ENCODE data around the gene FBXO21. TPM values are rescaled to one million over a fixed set of nuclear protein-coding genes. Genes with fewer than 3 reads are reported as not detected.

FBXO21 gene
- total and polyA plus RNA-seq, 2 of the 13 experiments (the other 11 are each of a cell fraction or from before 2014, with no cell fraction given) = 15.6 to 32.5 TPM

DNA sequence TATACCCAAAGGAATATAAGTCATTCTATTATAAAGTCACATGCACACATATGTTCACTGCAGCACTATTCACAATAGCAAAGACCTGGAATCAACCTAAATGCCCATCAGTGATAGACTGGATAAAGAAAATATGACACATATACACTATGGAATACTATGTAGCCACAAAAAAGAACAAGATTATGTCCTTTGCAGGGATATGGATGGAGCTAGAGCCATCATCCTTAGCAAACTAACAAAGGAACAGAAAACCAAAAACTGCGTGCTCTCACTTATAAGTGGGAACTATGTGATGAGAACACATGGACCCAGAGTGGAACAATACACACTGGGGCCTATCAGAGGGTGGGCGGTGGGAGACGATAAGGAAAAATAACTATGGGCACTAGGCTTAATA lies 21.3 kb downstream of the FBXO21 start:
- FAIRE-seq = no peak
- peaks cover 13% of the 10 kb centered on the region for H3K4me1 ChIP-seq (ENCODE audit: insufficient read depth, low read length)
- TF ChIP-seq ZNF337 (CRISPR knock-in tag; IDR thresholded peaks at IDR 0.05; ENCODE audit: borderline replicate concordance, low read depth) = no peak
- TF ChIP-seq ZBTB3 (CRISPR knock-in tag; IDR thresholded peaks at IDR 0.05; ENCODE audit: borderline replicate concordance, low read depth) = no peak
- no peak for TF ChIP-seq GABPA (IDR thresholded peaks at IDR 0.05; ENCODE audit: low read depth, low read length)
- no peak for TF ChIP-seq GABPA (CRISPR knock-in tag; IDR thresholded peaks at IDR 0.05; ENCODE audit: low read depth)
- TF ChIP-seq XBP1 (CRISPR knock-in tag; IDR thresholded peaks at IDR 0.05) = no peak
- no peak for TF ChIP-seq SP2 (CRISPR knock-in tag; IDR thresholded peaks at IDR 0.05)
- no peak for DNase-seq (ENCODE audit: low spot score)
- no peaks in the 10 kb centered on the region for H4K20me1 ChIP-seq (ENCODE audit: insufficient read depth, low read length)
- H3K4me2 ChIP-seq (ENCODE audit: low read depth, low read length) = no peak overlapping the region
- intact Hi-C loops (cut with micrococcal nuclease; ENCODE audit: unreplicated experiment) (no loop called here), in situ Hi-C loops (cut with HindIII; ENCODE audit: extremely low pct_ligation_motif_present, low pct_unique_long_range_greater_than_20kb) (no loop called here)
- no peak overlapping the region for H3K4me3 ChIP-seq (replicated peaks in 1 of 3; ENCODE audit: insufficient read depth in 1 of 3, low read depth in 2 of 3, low read length in 3 of 3)
- POLR2A ChIA-PET = no interaction called here
- WGBS (ENCODE audit: low lambda C conversion rate) = 74% methylated on average over 3 of the region's 3 CpGs
- BruUV-seq (replicated peaks) = no TSS peak
- ATAC-seq = no peak
- no peak overlapping the region for H2AFZ ChIP-seq (ENCODE audit: low read length)
- H3K36me3 ChIP-seq (replicated peaks in 1 of 2; ENCODE audit: control insufficient read depth in 1 of 2, insufficient read depth in 2 of 2, low read length in 2 of 2) = peaks cover 25 to 76% of the 10 kb centered on the region in 2 experiments
- no peaks in the 10 kb centered on the region for H3K27me3 ChIP-seq (ENCODE audit: control insufficient read depth in 1 of 2, insufficient read depth in 2 of 2, low read length in 2 of 2)
- CTCF ChIA-PET (ENCODE audit: low intra/inter-chr PET ratio, low total read pairs) = no interaction called here
- no peak overlapping the region for H3K27ac ChIP-seq (ENCODE audit: extremely low read length, insufficient read depth, low read length)
- H3K9me3 ChIP-seq (ENCODE audit: low read length) = no peaks in the 10 kb centered on the region
- no peaks in the 10 kb centered on the region for H3K79me2 ChIP-seq (ENCODE audit: insufficient read depth, low read length)
- H3K9ac ChIP-seq (ENCODE audit: insufficient read depth, low read depth, low read length) = no peak overlapping the region

- Histone ChIP-seq H2AFZ (ENCODE audit: low read length) (no peak overlapping the region), H3K4me2 (ENCODE audit: low read depth, low read length) (no peak overlapping the region), H3K27me3 (ENCODE audit: control insufficient read depth in 1 of 2, insufficient read depth in 2 of 2, low read length in 2 of 2) (no peaks in the 10 kb centered on the region), H3K4me1 (ENCODE audit: insufficient read depth, low read length) (peaks cover 13% of the 10 kb centered on the region), H3K36me3 (replicated peaks in 1 of 2; ENCODE audit: control insufficient read depth in 1 of 2, insufficient read depth in 2 of 2, low read length in 2 of 2) (peaks cover 25 to 73% of the 10 kb centered on the region in 2 experiments), H3K27ac (ENCODE audit: extremely low read length, insufficient read depth, low read length) (no peak overlapping the region), H3K9ac (ENCODE audit: insufficient read depth, low read depth, low read length) (no peak overlapping the region), H3K9me3 (ENCODE audit: low read length) (no peaks in the 10 kb centered on the region), H3K4me3 (replicated peaks in 1 of 3; ENCODE audit: insufficient read depth in 1 of 3, low read depth in 2 of 3, low read length in 3 of 3) (no peak overlapping the region), H3K79me2 (ENCODE audit: insufficient read depth, low read length) (no peaks in the 10 kb centered on the region), H4K20me1 (ENCODE audit: insufficient read depth, low read length) (no peaks in the 10 kb centered on the region)
- intact Hi-C loops (cut with micrococcal nuclease; ENCODE audit: unreplicated experiment) = no loop called here
- ChIA-PET POLR2A (no interaction called here), CTCF (ENCODE audit: low intra/inter-chr PET ratio, low total read pairs) (no interaction called here)
- DNase-seq (ENCODE audit: low spot score) (no peak), ATAC-seq (no peak), FAIRE-seq (no peak)
- WGBS (ENCODE audit: low lambda C conversion rate) = 94% methylated on average over 4 of the region's 4 CpGs
- in situ Hi-C loops (cut with HindIII; ENCODE audit: extremely low pct_ligation_motif_present, low pct_unique_long_range_greater_than_20kb) = no loop called here
- BruUV-seq (replicated peaks) = no TSS peak
- TF ChIP-seq ZNF367 (CRISPR knock-in tag; IDR thresholded peaks at IDR 0.05; ENCODE audit: borderline replicate concordance) (no peak), FOXK2 (IDR thresholded peaks at IDR 0.05) (no peak), ZNF619 (CRISPR knock-in tag; IDR thresholded peaks at IDR 0.05) (no peak), ZFYVE20 (CRISPR knock-in tag; IDR thresholded peaks at IDR 0.05; ENCODE audit: borderline replicate concordance, low read depth) (no peak), ZNF629 (CRISPR knock-in tag; conservative IDR thresholded peaks at IDR 0.05) (no peak), ZNF878 (CRISPR knock-in tag; IDR thresholded peaks at IDR 0.05) (no peak), ZNF547 (CRISPR knock-in tag; IDR thresholded peaks at IDR 0.05) (no peak), HIVEP1 (CRISPR knock-in tag; IDR thresholded peaks at IDR 0.05) (no peak), ZNF281 (CRISPR knock-in tag; IDR thresholded peaks at IDR 0.05; ENCODE audit: borderline replicate concordance) (no peak), ZNF530 (CRISPR knock-in tag; IDR thresholded peaks at IDR 0.05; ENCODE audit: low read depth) (no peak), ZFP37 (CRISPR knock-in tag; IDR thresholded peaks at IDR 0.05; ENCODE audit: borderline replicate concordance) (no peak)
- TF ChIP-seq, protein P1, sequence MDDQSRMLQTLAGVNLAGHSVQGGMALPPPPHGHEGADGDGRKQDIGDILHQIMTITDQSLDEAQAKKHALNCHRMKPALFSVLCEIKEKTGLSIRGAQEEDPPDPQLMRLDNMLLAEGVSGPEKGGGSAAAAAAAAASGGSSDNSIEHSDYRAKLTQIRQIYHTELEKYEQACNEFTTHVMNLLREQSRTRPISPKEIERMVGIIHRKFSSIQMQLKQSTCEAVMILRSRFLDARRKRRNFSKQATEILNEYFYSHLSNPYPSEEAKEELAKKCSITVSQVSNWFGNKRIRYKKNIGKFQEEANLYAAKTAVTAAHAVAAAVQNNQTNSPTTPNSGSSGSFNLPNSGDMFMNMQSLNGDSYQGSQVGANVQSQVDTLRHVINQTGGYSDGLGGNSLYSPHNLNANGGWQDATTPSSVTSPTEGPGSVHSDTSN (CRISPR knock-in tag; IDR thresholded peaks at IDR 0.05; ENCODE audit: borderline replicate concordance) = no peak
Observed at GRCh38 chr12:117167769-117168168, 22.5 kb downstream of the FBXO21 start.

All from HepG2 (cell line).